Measurements from ENCODE around the gene TM7SF2. TPM values are rescaled to one million over a fixed set of nuclear protein-coding genes. Genes with fewer than 3 reads are reported as not detected.

The TM7SF2 gene
- total and polyA plus RNA-seq, 11 donors, result 17.6 to 752 (median 74.6) TPM

- TF ChIP-seq, protein P1, sequence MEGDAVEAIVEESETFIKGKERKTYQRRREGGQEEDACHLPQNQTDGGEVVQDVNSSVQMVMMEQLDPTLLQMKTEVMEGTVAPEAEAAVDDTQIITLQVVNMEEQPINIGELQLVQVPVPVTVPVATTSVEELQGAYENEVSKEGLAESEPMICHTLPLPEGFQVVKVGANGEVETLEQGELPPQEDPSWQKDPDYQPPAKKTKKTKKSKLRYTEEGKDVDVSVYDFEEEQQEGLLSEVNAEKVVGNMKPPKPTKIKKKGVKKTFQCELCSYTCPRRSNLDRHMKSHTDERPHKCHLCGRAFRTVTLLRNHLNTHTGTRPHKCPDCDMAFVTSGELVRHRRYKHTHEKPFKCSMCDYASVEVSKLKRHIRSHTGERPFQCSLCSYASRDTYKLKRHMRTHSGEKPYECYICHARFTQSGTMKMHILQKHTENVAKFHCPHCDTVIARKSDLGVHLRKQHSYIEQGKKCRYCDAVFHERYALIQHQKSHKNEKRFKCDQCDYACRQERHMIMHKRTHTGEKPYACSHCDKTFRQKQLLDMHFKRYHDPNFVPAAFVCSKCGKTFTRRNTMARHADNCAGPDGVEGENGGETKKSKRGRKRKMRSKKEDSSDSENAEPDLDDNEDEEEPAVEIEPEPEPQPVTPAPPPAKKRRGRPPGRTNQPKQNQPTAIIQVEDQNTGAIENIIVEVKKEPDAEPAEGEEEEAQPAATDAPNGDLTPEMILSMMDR (IDR thresholded peaks at IDR 0.05), result peak; percentile 76 to 92 (median 82)
- TF ChIP-seq POLR2A (IDR thresholded peaks at IDR 0.05), result no peak
- DNase-seq, result peak; percentile 46 to 85 (median 66)
- Histone ChIP-seq H3K9me3 (no peaks in the 10 kb centered on the region), H3K4me3 (peak overlapping the region; percentile 38 to 90 (median 61)), H3K27me3 (peaks cover 0 to 5% (median 0%) of the 10 kb centered on the region in 9 donors), H3K27ac (peak overlapping the region in 11 of 12 donors; percentile 52 to 86 (median 79)), H3K4me1 (peaks cover 0 to 64% (median 46%) of the 10 kb centered on the region in 12 donors), H3K36me3 (peaks cover 0 to 34% (median 25%) of the 10 kb centered on the region in 9 donors)
- intact Hi-C loops (cut with DNase I), result loop anchor here in 8 of 10 donors (5.0 to 10.0 kb wide), 9 partner anchors 70 to 415 kb away; partner anchors contain the start of genes CAPN1 (in 3 of the 8), ARL2 (in 2 of the 8), CDC42BPG (in 2 of the 8) and DPF2 (in 1 of the 8)
- ATAC-seq, result peak; percentile 0 to 56 (median 37)
- 1 to 3% (median 1%) methylated on average over 18 to 57 of the region's 57 CpGs for WGBS, 4 donors
Observed at GRCh38 chr11:65112546-65113360, 1.1 kb downstream of the TM7SF2 start.

DNA sequence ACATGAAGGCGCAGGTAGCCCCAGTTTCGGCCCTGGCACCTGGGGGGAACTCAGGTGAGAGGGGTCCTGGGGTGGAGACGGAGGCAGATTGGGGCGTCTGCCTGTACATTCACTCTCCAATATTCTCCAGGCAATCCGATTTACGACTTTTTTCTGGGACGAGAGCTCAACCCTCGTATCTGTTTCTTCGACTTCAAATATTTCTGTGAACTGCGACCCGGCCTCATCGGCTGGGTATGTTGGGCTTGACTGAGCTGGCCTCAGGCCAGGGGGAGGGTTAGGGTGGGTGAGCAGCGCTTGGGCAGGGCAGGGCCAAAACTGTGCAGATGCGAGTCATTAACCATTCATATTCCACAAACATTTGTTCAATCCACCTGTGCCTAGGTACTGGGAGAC, 1.7 kb downstream of the TM7SF2 start:
- intact Hi-C loops (cut with DNase I), result loop anchor here in 8 of 10 donors (5.0 to 10.0 kb wide), 9 partner anchors 69 to 414 kb away; partner anchors contain the start of genes CAPN1 (in 3 of the 8), ARL2 (in 2 of the 8), CDC42BPG (in 2 of the 8) and DPF2 (in 1 of the 8)
- H3K9me3 ChIP-seq, result no peaks in the 10 kb centered on the region
- H3K4me3 ChIP-seq, result peak overlapping the region in 11 of 12 donors; percentile 38 to 90 (median 62)
- H3K27me3 ChIP-seq, result peaks cover 0 to 5% (median 0%) of the 10 kb centered on the region in 9 donors
- no peak for ATAC-seq
- DNase-seq, result peak in 2 of 5 donors; percentile 19 to 35
- 14 to 25% (median 17%) methylated on average over 14 of the region's 14 CpGs for WGBS, 4 donors
- H3K36me3 ChIP-seq, result peaks cover 0 to 33% (median 22%) of the 10 kb centered on the region in 9 donors
- H3K4me1 ChIP-seq, result peaks cover 0 to 69% (median 49%) of the 10 kb centered on the region in 12 donors
- peak overlapping the region in 10 of 12 donors; percentile 52 to 86 (median 79) for H3K27ac ChIP-seq
- TF ChIP-seq, protein P1 (IDR thresholded peaks at IDR 0.05), result no peak
- no peak for TF ChIP-seq POLR2A (IDR thresholded peaks at IDR 0.05)

GRCh38 chr11:65113839-65114238, 2.2 kb downstream of the TM7SF2 start:
- H3K4me3 ChIP-seq, result peak overlapping the region in 5 of 12 donors; percentile 47 to 90 (median 66)
- peak in 2 of 5 donors; percentile 6 to 17 for DNase-seq
- H3K9me3 ChIP-seq, result no peaks in the 10 kb centered on the region
- peaks cover 0 to 70% (median 49%) of the 10 kb centered on the region in 12 donors for H3K4me1 ChIP-seq
- H3K27me3 ChIP-seq, result peaks cover 0 to 5% (median 0%) of the 10 kb centered on the region in 9 donors
- peak overlapping the region in 6 of 12 donors; percentile 68 to 84 (median 78) for H3K27ac ChIP-seq
- H3K36me3 ChIP-seq, result peaks cover 0 to 33% (median 22%) of the 10 kb centered on the region in 9 donors
- WGBS, 4 donors, result 48 to 63% (median 58%) methylated on average over 6 of the region's 6 CpGs
- intact Hi-C loops (cut with DNase I), result loop anchor here in 8 of 10 donors (5.0 to 10.0 kb wide), 9 partner anchors 68 to 413 kb away; partner anchors contain the start of genes CAPN1 (in 3 of the 8), ARL2 (in 2 of the 8), CDC42BPG (in 2 of the 8) and DPF2 (in 1 of the 8)
- ATAC-seq, result no peak
- TF ChIP-seq, protein P1 (IDR thresholded peaks at IDR 0.05), result no peak
- no peak for TF ChIP-seq POLR2A (IDR thresholded peaks at IDR 0.05)

All from heart left ventricle (tissue), 16 donors.